SK-N-SH treated with all-trans-retinoic acid at 6 μM for 48 hours (cell line): ENCODE measurements around the gene TMEM51.

ENCODE experiments used
- ATAC-seq: fragments of 200-7000 bp; cut with Tn5 transposase; 3 replicates; pipeline ENCODE4 v1.9.1; 2020; ENCODE audit warnings: mild to moderate bottlenecking, moderate library complexity
- ARNTL ChIP-seq: fragments of 450-650 bp; formaldehyde crosslinking; IDR thresholded peaks from 2 replicates; pipeline ENCODE4 v1.5.0; 2020; ENCODE audit warnings: low read depth, mild to moderate bottlenecking, moderate library complexity, borderline replicate concordance
- BACH2 ChIP-seq: fragments of 250-450 bp; sonication (Bioruptor Pico); IDR thresholded peaks from 2 replicates; pipeline ENCODE4 v1.9.0; 2021; ENCODE audit warnings: mild to moderate bottlenecking, borderline replicate concordance
- CSDC2 ChIP-seq: fragments of 250-450 bp; sonication (Bioruptor Pico); IDR thresholded peaks from 2 replicates; pipeline ENCODE4 v1.5.0; 2020; ENCODE audit warnings: mild to moderate bottlenecking, moderate library complexity
- GLIS3 ChIP-seq: fragments of 250-450 bp; sonication (Bioruptor Pico); IDR thresholded peaks from 2 replicates; pipeline ENCODE4 v1.5.0; 2020; ENCODE audit warnings: mild to moderate bottlenecking, moderate library complexity
- ISL1 ChIP-seq: fragments of 250-450 bp; sonication (Bioruptor Pico); IDR thresholded peaks from 2 replicates; pipeline ENCODE4 v2.1.2; 2022; ENCODE audit warnings: mild to moderate bottlenecking, moderate library complexity
- OSR1 ChIP-seq: fragments of 250-450 bp; sonication (Bioruptor Pico); IDR thresholded peaks from 2 replicates; pipeline ENCODE4 v1.8.0; 2022; ENCODE audit warnings: moderate library complexity, mild to moderate bottlenecking, inconsistent platforms
- POU6F1 ChIP-seq: fragments of 250-450 bp; sonication (Bioruptor Pico); IDR thresholded peaks from 2 replicates; pipeline ENCODE4 v1.8.0; 2021; ENCODE audit warnings: low read depth, mild to moderate bottlenecking, moderate library complexity, borderline replicate concordance
- PPARA ChIP-seq: fragments of 250-450 bp; sonication (Bioruptor Pico); IDR thresholded peaks from 2 replicates; pipeline ENCODE4 v1.5.0; 2020; ENCODE audit warnings: mild to moderate bottlenecking, borderline replicate concordance
- RARB ChIP-seq: fragments of 250-450 bp; sonication (Bioruptor Pico); IDR thresholded peaks from 2 replicates; pipeline ENCODE4 v1.8.0; 2021; ENCODE audit warnings: mild to moderate bottlenecking, moderate library complexity
- SNAI2 ChIP-seq: fragments of 250-450 bp; sonication (Bioruptor Pico); IDR thresholded peaks from 2 replicates; pipeline ENCODE4 v1.5.0; 2020; ENCODE audit warnings: mild to moderate bottlenecking, moderate library complexity
- TCF4 ChIP-seq: fragments of 250-450 bp; sonication (Bioruptor Pico); IDR thresholded peaks from 2 replicates; pipeline ENCODE4 v1.8.0; 2021; ENCODE audit warnings: mild to moderate bottlenecking, moderate library complexity, borderline replicate concordance
- TOX ChIP-seq: fragments of 250-450 bp; sonication (Bioruptor Pico); IDR thresholded peaks from 2 replicates; pipeline ENCODE4 v1.8.0; 2021; ENCODE audit warnings: mild to moderate bottlenecking, moderate library complexity, borderline replicate concordance
- TSHZ2 ChIP-seq: fragments of 250-450 bp; sonication (Bioruptor Pico); IDR thresholded peaks from 2 replicates; pipeline ENCODE4 v1.5.0; 2020; ENCODE audit warnings: mild to moderate bottlenecking, moderate library complexity
- ZC3H10 ChIP-seq: fragments of 250-450 bp; sonication (Bioruptor Pico); IDR thresholded peaks from 2 replicates; pipeline ENCODE4 v1.5.1; 2021; ENCODE audit warnings: mild to moderate bottlenecking, moderate library complexity
- ZFP3 ChIP-seq: fragments of 250-450 bp; sonication (Bioruptor Pico); IDR thresholded peaks from 2 replicates; pipeline ENCODE4 v1.5.0; 2020; ENCODE audit warnings: mild to moderate bottlenecking, moderate library complexity
- ZFP30 ChIP-seq: fragments of 450-650 bp; formaldehyde crosslinking; IDR thresholded peaks from 2 replicates; pipeline ENCODE4 v1.5.0; 2022; ENCODE audit warnings: mild to moderate bottlenecking, moderate library complexity
- ZNF565 ChIP-seq: fragments of 450-650 bp; formaldehyde crosslinking; conservative IDR thresholded peaks from 2 replicates; pipeline ENCODE4 v1.5.0; 2020; ENCODE audit warnings: low read depth, mild to moderate bottlenecking, moderate library complexity
- ZNF70 ChIP-seq: fragments of 450-650 bp; formaldehyde crosslinking; IDR thresholded peaks from 2 replicates; pipeline ENCODE4 v1.5.0; 2020; ENCODE audit warnings: mild to moderate bottlenecking, moderate library complexity
- ZNF8 ChIP-seq: fragments of 450-650 bp; formaldehyde crosslinking; IDR thresholded peaks from 2 replicates; pipeline ENCODE4 v1.5.0; 2020; ENCODE audit warnings: mild to moderate bottlenecking, moderate library complexity
- TF ChIP-seq, protein P1 (sequence below): fragments of 250-450 bp; sonication (Bioruptor Pico); IDR thresholded peaks from 2 replicates; pipeline ENCODE4 v1.5.1; 2021; ENCODE audit warnings: mild to moderate bottlenecking, moderate library complexity

The TMEM51 gene

GRCh38 chr1:15120251-15120945 lies 33.1 kb upstream of the TMEM51 start (continued):
- no peak for TF ChIP-seq ZFP3
- no peak for TF ChIP-seq ZFP30 (CRISPR knock-in tag)

DNA sequence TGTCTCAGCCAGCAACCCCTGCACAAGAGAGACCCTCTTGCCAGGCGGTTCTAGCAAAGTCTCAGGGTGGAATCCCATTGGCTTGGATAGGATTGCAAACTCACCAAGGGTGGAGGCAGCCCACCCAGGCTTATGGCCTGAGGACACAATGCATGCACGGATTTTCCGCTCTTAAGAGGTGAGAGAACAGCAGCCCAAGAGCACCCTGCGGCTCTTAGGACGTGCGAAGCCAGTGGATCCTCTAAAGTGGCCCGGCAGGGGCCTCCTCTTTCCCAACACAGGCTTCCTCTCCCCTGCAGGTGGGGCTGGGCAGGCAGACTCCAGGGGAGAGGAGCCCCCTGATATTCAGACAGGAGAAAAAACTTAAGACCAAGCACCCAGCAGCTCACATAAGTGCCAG lies 31.2 kb upstream of the TMEM51 start:
- ATAC-seq, result no peak

GRCh38 chr1:15123270-15123669 lies 30.3 kb upstream of the TMEM51 start:
- ATAC-seq, result no peak
- no peak for TF ChIP-seq TCF4 (CRISPR knock-in tag)
- TF ChIP-seq TSHZ2 (CRISPR knock-in tag), result no peak
- TF ChIP-seq ISL1 (CRISPR knock-in tag), result no peak
- TF ChIP-seq RARB (CRISPR knock-in tag), result no peak
- TF ChIP-seq ZNF70 (CRISPR knock-in tag), result no peak
- no peak for TF ChIP-seq ZFP3
- TF ChIP-seq TOX (CRISPR knock-in tag), result no peak
- no peak for TF ChIP-seq OSR1 (CRISPR knock-in tag)
- no peak for TF ChIP-seq PPARA (CRISPR knock-in tag)
- no peak for TF ChIP-seq CSDC2

More for the DNA sequence above, 31.2 kb upstream of the TMEM51 start:
- no peak for TF ChIP-seq CSDC2
- no peak for TF ChIP-seq GLIS3 (CRISPR knock-in tag)
- no peak for TF ChIP-seq ARNTL (CRISPR knock-in tag)
- TF ChIP-seq ZNF8, result no peak
- no peak for TF ChIP-seq ZNF565
- TF ChIP-seq RARB (CRISPR knock-in tag), result no peak
- TF ChIP-seq BACH2 (CRISPR knock-in tag), result no peak
- no peak for TF ChIP-seq ZC3H10 (CRISPR knock-in tag)
- no peak for TF ChIP-seq SNAI2 (CRISPR knock-in tag)
- TF ChIP-seq TSHZ2 (CRISPR knock-in tag), result no peak
- no peak for TF ChIP-seq ZFP3
- TF ChIP-seq ZFP30 (CRISPR knock-in tag), result no peak
- TF ChIP-seq POU6F1, result no peak
- TF ChIP-seq, all 23 proteins: peak for 0

GRCh38 chr1:15123925-15124324 lies 29.6 kb upstream of the TMEM51 start:
- ATAC-seq, result no peak
- TF ChIP-seq ZNF70 (CRISPR knock-in tag) (no peak), OSR1 (CRISPR knock-in tag) (no peak), GLIS3 (CRISPR knock-in tag) (no peak), SNAI2 (CRISPR knock-in tag) (no peak), RARB (CRISPR knock-in tag) (no peak), ZNF8 (no peak), CSDC2 (no peak), TOX (CRISPR knock-in tag) (no peak)
- TF ChIP-seq, protein P1, sequence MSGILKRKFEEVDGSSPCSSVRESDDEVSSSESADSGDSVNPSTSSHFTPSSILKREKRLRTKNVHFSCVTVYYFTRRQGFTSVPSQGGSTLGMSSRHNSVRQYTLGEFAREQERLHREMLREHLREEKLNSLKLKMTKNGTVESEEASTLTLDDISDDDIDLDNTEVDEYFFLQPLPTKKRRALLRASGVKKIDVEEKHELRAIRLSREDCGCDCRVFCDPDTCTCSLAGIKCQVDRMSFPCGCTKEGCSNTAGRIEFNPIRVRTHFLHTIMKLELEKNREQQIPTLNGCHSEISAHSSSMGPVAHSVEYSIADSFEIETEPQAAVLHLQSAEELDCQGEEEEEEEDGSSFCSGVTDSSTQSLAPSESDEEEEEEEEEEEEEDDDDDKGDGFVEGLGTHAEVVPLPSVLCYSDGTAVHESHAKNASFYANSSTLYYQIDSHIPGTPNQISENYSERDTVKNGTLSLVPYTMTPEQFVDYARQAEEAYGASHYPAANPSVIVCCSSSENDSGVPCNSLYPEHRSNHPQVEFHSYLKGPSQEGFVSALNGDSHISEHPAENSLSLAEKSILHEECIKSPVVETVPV, result no peak
- TF ChIP-seq, all 23 proteins: peak for 0
